ENCODE results near the gene CD79A.

CD79A gene

DNA sequence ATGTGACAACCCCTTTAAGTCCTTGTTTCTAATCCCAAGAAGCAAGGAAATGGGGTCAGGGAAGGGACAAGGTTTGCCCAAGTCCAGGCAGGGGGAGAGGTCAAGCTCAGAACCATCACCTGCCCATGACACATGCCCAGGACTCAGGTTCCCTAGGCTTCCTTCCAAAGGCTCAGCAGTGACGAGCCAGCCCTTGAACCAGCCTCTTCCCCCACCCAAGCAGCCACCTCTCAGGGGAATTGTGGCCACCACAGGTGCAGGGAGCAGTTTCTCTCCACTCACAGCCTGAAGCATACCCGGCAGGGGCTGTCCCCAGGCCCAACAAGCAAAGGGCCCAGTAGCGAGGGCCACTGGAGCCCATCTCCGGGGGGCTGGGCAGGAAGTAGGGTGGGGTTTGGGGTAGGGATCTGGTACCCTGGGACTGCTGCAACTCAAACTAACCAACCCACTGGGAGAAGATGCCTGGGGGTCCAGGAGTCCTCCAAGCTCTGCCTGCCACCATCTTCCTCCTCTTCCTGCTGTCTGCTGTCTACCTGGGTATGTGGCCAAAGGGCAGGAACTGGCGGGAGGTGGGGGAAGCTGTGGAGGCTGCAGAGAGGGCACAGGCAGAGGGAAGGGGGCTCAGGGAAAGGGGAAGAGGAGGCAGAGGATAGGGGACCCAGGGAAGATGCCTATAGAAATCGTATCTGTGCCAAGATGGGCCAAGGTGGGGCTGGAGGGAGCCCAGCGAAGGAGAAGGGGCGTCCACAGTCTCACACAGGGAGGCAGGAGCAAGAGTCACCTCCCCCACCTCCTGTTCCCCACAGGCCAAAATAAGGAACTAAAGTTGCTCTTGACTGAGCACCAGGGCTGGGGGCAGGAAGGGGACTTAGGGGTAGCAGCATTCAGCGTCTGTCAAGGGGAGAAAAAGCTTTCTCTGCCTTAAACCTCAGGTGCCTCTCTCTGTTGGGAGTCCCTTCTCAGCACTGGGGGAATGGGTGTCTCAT, at the start of gene CD79A:
Gene CD79A (plus strand): TSS at position 433 of the 986 bp plus-strand sequence. CDS start 26 bp downstream, at position 459.
- DNase-seq: no peak

DNA sequence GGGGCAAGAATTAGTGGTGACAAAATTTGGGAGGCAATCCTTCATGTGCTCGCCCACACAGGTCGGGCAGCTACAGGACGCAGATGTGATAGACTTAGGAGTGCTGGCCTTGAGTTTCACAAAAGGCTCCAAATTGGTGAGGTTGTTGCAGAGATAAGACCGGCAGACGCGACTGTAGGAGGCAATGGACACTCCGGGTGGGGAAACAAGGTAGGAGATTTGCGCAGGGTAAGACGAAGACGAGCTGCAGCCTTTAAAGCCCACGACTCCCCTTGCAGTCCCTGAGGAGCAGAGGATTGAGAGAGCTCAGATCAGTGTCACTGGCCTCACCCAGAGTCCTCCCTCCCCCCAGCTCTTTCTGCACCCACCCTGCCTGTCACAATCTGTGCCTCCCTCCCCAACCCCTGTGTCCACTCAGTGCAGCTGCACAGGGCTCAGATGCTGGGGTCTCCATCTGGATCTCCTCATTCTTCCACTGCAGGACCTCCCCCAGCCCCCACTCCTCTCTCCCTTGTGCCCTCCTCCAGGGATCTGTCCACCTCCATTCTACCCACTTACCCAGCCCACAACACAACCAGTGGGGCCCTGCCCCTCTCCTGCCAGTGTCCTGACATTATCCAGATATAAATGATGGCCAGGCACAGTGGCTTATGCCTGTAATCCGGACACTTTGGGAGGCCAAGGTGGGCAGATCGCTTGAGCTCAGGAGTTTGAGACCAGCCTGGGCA, 38.9 kb upstream of the CD79A start:
- no peak for DNase-seq

DNA sequence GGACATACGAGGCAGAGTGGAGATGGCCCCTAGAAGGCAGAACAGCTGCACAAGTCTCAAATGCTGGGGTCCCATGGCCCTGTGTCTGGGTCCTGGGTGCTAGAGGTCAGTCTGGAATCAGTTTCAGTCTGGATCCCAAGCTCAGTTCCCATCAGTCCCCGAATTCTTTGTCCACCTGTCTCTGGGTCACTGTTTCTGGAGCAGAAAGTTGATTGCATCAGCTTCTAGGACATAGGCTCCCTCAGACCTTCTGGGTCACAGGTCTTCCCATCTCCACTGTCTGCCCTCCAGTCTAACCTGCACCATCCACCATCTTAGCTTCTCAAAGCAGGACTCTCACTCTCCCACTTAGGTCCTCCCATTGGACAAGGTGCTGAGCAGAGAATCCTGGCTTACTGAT, 37.9 kb upstream of the CD79A start:
- no peak for DNase-seq

DNA sequence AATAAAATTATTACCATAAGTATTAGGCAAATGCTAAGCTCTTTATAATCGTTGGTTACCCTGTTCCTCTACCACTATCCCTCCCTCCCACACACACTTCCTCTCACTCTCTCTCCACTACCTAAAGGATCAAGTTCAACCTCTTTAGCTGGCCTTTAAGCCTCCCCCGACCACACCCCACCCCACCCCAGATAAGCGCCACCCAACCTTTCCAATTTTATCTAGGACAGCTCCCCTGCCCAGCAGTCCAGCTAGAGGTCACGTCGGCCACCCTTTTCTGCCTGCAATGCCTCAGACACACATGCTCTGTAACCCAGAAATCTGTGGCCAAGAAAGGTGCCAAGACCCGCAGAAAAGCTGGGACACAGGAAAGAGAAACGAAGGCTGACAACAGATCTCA, 33.7 kb upstream of the CD79A start:
- no peak for DNase-seq

DNA sequence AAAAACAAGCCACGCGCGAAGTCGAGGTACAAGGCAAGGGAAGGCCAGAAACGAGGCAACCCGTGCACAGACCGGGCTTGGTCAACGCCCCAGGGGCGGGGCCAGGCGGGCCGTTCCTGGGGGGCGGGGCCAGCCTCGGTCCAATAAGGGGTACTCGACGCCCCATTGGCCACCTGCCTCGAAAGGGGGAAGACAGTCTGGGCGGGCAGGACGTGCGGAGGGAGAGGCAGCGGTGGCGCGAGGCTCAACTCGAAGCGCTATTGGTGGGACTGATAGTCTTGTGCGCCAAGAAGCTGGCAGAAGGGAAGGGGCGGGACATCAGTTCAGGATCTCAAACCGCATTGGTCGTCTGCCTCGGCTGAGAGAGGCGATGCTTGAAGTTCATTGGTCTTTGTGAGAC, 32.5 kb upstream of the CD79A start, which contains the start of gene LYPD4:
Gene LYPD4 (minus strand): TSS at position 83 of the 400 bp plus-strand sequence. CDS start 5,398 bp downstream, outside the sequence.
- no peak for DNase-seq

DNA sequence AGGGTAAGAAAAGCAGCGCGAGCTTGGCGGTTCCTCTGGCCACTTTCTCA, 32.3 kb upstream of the CD79A start, which contains the start of gene DMRTC2:
Gene DMRTC2 (plus strand): TSS at position 42 of the 50 bp plus-strand sequence. CDS start 2,387 bp downstream, outside the sequence.
- no peak for DNase-seq

DNA sequence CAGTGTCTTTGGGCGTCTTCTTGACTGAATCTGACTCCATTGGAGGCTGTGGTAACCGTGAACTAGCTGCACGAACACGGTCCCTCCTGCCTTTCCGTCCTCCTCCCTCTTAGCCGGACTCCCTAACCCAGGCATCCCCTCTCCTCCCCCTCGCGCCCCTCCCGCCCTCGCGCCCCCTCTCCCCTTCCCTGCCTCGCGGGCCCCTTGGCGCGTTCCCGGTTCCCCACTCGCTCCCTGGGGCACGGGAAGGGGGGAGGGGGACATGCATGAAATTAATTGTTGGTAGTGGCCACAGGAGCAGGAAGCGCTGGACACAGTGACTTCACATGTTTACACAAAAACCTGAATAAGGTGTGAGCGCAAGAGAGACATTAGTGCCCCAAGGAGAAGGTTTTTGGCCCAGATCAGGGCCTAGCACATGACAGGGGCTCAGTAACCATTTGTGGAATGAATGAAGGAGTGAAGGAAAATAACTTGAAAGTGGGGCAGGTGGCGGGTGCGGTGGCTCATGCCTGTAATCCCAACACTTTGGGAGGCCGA, 32.0 kb upstream of the CD79A start:
- no peak for DNase-seq

DNA sequence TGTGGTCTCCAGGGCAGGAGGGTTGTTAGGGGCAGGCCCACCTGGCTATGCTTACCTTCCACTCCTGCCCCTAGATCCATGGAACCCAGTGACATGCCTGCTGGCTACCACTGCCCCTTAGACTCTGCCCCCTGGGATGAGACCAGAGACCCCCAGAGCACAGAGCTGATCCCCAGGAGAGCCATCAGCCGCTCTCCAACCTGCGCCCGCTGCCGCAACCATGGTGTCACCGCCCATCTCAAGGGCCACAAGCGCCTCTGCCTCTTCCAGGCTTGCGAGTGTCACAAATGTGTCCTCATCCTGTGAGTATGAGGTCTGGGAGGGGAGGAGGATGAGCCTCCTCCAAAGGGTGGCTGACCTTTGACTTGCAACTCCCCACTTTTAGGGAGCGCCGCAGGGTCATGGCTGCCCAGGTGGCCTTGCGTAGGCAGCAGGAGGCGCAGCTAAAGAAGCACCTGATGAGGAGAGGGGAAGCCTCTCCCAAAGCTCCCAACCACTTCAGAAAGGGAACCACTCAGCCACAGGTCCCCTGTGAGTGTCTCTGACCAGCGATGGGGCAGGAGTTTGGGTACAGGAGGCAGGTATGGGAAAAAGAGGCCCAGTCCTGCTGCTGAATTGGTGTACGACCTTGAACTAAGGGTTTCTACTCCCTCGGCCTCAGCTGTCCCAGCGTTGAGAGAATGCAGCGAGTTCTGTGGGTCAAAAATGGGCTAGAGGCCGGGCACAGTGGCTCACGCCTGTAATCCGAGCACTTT, 29.6 kb upstream of the CD79A start:
- no peak for DNase-seq

DNA sequence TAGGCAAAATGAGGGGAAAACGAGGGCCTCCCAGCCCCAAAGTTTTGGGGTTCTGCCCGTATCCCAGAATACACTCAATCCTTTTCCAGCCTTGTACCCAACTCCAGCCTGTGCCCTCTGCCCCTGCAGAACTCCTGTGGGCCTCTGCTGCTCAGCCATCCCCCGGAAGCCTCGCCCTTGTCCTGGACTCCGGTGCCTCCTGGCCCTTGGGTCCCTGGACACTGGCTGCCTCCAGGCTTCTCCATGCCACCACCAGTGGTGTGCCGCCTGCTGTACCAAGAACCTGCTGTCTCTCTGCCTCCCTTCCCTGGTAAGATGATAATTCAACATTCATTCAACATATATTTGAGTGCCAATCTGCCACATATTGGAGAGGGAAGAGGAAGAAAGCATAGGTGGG, 28.4 kb upstream of the CD79A start:
- no peak for DNase-seq

DNA sequence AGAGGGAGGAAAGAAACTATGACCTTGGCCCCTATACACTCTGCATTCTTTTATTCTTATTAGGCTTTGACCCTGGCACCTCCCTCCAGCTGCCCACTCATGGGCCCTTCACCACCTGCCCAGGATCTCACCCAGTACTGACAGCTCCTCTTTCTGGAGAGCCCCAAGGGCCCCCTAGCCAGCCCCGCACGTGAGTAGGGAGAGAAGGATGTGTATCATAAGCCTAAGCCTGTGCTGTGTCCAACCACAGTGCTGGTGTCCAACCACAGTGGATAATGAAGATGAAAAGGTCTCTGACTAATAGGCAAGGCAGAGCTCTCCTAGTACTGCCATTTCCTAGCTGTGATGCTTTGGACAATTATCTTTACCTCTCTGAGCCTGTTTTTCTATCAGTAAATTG, 28.0 kb upstream of the CD79A start:
- DNase-seq: no peak

DNA sequence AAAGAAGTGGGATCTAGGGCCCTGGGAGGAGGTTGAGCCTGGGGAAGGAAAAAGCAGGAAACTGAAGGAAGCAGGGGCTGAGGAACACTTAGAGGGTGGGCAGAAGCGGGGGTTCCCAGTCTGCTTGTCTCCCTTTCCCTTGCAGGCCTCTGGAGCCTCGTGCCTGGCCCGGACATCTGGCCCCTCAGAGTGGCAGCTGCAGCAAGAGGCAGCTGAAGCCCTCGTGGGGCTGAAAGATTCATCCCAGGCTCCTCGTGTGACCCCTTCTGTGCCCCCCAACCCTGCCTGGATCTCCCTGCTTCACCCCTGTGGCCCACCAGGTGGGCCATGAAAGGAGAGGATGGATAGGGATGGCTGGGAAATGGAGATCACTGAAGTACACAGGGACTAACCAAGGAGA, 26.7 kb upstream of the CD79A start:
- DNase-seq: no peak

DNA sequence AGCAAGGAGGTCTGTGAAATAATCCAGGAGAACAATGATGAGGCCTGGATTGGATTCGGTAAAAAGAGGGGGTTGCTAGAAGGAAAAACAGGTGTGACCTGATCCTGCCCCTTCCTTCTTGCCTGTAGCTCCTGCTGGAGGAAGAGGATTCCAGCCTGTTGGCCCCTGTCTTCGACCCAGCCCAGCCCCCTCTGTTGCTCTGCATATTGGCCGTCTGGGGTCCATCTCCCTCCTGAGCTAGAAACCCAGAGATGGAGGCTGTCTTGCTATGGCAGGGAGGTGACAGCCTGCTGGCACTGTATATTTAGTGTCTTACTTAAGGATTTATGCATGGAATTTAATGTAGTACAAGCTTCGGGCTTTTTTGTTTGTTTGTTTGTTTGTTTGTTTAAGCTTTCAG, 25.6 kb upstream of the CD79A start:
- DNase-seq: no peak

DNA sequence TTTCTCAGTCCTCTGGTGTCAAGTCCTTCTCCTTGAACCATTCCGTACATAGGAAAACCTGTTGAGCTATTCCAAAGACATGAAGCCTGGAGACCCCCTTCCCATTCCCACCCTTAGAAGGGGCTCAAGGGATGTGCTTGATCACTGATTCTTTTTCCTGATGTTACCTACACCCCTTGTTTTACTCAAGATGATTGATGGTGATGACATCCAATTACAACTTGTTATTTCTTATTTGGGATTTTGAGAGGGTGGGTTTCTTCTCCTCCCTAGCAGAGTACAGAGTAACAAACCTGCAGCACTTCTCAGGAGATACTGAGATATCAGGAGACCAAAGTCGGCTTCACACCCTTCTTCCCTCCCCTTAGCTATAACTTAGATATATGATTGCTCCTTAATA, 23.7 kb upstream of the CD79A start:
- DNase-seq: no peak

DNA sequence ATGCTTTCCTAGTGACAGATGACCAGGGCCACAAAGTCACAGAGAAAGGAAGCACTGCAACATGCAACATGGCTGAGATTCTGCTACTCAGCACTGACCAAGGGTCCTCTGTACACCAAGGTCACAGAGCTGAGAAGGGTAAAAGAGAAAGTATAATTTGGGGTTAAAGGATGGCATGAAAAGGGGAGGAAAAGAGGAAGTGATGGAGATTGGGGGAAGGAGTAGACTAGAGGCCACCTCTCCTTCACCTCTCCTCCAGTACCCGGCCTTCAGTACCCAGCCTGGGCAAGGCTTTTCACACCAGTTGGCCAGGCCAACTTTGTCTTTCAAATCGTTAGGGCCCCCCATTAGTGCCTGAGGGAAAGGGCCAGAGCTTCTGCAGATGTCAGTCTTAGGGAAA, 23.3 kb upstream of the CD79A start:
- no peak for DNase-seq

DNA sequence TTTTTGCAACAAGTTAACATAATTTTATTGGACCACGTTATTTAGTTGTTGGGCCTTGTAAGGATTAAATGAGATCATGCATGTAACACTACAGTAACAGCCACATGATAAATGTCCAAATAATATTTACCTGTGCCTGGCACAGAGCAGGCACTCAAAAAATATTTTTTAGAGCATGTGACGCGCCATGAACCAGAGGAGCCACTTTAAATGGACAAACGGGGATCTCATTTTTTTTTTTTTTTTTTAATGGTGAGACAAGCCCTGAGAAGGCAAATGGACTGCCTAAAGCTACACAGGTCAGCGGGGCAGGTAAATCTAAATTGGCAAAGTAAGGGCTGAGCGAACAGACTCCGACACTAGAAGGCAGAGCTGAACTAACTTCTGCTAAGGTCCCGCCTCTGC, 17.9 kb upstream of the CD79A start:
- DNase-seq: no peak

DNA sequence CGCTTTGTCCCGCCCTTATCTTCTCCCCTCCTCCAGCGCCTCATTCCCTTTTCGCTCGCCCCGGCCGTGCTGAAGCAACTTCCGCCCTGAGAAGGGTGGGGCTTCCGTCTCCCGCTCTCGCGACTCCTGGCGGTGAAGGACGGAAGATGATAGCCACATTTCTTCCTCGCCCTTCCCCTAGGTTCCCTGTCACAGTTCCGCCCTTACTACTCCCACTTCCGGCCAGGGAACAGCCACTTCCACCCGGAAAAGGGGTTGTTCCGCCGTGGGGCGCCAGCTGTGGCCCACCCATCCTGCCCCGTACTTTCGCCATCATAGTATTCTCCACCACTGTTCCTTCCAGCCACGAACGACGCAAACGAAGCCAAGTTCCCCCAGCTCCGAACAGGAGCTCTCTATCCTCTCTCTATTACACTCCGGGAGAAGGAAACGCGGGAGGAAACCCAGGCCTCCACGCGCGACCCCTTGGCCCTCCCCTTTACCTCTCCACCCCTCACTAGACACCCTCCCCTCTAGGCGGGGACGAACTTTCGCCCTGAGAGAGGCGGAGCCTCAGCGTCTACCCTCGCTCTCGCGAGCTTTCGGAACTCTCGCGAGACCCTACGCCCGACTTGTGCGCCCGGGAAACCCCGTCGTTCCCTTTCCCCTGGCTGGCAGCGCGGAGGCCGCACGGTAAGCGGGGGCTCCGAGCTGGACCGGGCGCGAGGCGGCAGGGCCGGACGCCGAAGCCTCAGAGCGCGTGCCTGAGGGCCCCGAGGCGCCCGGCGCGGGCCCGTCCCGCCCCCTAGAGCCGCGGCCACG, 17.3 kb upstream of the CD79A start, which contains the start of gene RPS19:
Gene RPS19 (plus strand): TSS at position 638 of the 801 bp plus-strand sequence. CDS start 520 bp downstream, outside the sequence.
- peak; percentile 99 for DNase-seq

DNA sequence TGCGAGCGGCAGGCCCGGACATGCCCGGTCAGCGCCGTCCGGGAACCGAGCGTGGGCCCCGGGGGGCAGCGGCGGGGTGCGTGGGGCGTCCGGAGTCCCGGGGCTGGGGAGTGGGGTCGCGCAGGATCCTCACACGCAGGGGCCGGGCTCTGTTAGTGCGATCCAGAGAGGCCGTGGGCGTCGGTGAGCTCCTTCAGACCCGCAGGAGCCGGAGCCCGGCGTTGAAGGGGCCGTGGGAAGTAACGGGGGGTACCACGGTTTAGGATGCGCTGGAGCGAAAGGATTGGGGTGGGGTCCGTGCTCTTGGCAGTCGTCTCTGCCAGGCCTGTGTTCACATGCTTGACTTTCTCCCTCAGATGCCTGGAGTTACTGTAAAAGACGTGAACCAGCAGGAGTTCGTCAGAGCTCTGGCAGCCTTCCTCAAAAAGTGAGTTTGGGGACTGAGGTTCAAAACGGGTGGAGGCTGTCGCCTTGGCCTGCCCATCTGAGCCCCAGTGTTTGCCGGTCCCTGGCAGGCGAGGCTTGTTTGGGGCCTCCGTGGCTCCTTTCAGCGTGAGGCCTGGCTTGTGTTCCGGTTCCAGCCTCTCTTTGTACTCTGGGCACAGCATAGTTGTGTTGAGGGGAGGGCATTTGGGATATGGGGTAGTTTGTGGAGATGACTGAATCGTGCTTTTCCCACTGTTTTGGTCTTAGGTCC, 16.5 kb upstream of the CD79A start:
- DNase-seq: no peak

DNA sequence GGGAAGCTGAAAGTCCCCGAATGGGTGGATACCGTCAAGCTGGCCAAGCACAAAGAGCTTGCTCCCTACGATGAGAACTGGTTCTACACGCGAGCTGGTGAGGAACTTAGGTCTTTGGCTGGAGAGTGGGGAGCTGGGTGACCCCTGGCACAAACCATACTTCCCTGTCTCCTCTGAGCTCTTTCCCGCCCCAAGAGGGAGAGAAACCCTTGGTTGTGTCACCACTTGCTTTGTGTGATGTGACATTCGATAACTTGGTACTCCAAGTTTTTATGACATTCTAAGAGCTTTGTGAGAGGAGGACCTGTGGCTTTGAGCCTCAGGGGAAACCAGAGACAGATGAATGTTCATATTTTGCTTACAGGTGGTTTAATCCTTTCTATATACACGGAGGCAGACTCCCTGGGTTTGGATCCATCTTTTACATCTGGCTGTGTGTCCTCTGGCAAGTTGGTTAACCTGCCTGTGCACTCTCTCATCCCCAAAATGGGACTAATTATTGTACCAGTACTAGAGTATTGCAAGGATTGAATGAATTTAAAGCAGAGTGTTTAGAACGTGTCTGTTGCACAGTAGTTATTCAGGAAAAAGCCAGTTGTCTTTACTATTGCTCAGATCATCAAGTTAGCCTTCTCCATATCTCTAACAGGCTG, 15.8 kb upstream of the CD79A start:
- peak; percentile 66 for DNase-seq

DNA sequence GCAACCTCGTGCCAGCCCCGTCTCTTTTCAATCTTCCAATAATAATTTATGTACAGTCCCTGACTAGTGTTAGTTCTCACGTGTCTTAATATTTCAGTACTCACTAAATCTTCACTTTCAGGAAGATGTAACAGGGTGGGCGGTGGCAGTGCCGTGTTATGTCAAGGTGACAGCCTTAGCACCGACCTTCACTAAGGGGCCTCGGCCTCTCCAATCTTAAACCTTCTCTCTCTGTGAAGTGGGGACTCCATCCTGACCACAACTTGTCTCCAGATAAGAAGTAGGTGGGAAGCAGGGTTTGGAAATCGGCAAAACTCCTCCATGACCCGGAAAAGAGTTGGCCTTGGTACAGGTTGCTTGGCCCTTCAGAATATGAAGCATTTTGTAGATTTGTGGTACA, 15.2 kb upstream of the CD79A start:
- DNase-seq: no peak

DNA sequence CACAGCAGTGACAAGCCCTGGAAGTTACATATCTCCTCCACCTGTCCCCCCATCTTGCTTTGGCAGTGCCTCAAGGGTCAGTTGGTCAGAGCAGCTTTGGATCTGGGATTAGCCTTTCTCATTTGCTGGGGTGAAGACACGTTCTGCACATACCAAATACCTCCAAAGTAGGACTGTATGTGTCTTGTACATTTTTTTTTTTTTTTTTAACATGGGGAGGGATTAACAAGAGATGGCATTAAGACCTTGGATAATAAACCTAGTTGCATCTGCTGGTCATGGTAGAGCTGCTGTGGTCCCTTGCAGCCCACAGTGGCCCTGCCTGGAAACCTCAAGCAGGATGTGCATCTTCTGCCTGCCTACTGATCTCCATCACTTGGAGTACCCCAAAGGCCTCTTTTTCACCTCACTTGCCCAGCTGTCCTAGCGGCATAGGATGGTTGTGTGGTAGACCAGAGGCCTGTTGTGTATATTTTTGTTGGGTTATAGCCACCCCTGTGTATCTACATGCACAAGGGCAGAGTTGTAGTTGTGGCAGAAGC, 14.6 kb upstream of the CD79A start:
- no peak for DNase-seq

All from activated CD8-positive, alpha-beta memory T cell treated with anti-CD3 and anti-CD28 coated beads, Interleukin-2, amount 50 U/mL, for 48 hours (primary cell).